Stimulated activated CD8-positive, alpha-beta memory T cell treated with anti-CD3 and anti-CD28 coated beads, Interleukin-7, amount 100 ng/mL, for 48 hours (primary cell): ENCODE measurements around the gene ASB17.
"Not testable (repeated sequence)": the region's sequence is repeated elsewhere in the genome, so short reads cannot be mapped to it uniquely, and the experiment has no call there.

ENCODE experiments used
- DNase-seq, 2 donors: peaks; one replicate each; pipeline ENCODE4 v3.0.0-alpha.2; 2020; ENCODE audit warnings: low read depth in 1 of 2; ENCODE audit errors: extremely low read depth in 1 of 2

Gene ASB17, protein sequence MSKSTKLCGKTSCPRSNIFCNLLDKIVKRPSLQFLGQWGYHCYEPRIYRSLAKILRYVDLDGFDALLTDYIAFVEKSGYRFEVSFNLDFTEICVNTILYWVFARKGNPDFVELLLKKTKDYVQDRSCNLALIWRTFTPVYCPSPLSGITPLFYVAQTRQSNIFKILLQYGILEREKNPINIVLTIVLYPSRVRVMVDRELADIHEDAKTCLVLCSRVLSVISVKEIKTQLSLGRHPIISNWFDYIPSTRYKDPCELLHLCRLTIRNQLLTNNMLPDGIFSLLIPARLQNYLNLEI

DNA sequence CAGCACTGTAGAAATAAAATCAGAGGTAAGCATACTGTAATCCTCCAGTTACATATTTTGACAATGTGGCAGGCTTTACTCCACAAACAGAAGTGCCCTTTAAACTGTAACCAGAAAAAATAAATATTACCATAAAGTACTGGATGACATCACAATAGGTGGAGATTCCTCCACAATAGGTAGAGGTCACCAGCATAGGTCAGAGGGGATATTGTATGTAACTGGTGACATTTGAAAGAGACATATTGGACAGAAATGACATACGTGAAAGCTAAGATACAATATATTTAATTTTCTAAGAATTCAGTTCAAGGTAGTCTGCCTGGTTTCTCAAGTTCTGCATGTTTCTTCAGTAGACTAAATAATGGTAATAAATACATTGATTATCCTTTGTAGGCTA, at the start of gene ASB17:
ASB17 (minus strand) TSS at position 101 of the 400 bp plus-strand sequence. CDS start 113 bp downstream, outside the sequence.
- DNase-seq, result no peak

DNA sequence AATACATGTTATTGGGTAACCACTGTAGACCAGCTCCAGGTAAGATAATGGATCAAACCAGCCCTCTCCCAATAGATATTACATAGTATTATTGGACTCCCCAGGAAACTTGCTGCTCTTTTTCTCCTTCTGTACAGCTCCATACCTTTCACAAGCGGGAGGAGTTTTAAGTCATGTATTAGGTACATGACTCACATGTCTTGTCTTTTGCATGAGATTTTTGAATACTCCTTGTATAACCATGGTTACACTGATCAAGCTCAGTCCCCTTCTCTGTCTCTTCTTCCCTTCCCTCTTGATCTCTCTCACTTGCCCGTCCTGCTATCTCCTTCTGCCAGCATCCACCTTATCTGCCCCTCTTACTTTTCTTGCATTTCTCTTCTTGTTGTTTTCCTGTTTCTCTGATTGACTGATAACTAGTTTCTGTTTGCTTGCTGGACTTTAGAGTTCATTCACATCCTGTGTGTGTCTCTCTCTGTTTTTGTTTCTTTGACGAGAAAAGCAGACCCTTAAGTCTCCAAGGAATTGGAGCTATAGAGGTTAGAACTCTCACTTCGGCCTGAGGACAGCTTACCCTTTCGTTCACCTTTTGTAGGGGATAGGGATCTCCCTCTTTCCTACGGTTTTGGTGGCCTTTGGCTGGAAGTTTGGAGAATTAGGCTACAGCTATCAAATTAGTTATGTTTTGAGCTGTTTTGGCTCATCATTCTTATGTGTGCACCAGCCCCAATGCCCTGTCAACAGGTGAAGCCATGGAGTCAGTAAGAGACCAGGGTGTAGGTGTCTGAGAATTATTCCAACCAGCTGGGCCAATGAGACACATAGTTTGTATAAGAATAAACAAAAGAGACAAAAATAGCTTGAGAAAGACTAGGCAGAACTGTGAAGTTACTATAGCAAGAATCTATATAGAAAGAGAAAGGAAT, 49.0 kb upstream of the ASB17 start:
- no peak for DNase-seq

DNA sequence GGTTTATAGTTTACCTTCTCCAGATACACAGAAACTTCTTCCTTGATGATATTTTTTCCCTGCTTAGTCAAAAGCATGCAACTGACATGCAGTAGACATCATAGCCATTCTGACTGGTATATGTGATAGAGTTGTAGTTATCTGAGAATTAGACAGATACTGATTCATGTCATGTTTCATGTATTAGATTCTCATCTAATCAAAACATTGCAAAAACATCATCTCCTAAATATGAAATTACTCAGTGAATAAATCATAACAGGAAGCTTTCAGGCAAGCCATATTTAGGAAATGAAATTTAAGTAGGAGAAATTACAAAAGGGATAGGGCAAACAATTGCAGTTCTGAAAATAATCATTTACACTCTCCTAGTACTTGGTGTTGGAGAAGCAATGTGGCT, 38.4 kb upstream of the ASB17 start:
- no peak for DNase-seq

DNA sequence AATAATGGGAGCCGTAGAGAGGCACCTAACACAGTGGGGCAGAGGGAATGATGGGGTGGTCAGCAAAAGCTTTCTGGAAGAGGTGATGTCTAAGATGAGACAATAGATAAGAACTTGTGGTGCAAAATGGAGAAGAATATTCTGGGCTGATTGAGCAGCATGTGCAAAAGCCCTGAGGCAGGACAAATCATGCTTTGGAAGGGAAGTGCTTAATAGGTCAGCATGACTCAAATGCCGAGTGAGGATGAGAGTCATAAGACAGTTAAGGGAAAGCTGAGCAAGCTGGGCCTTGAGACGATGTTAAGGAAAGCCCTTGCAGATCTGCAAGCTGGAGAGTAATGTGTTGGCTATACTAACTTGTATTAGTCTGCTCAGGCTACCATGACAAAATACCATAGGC, 37.3 kb upstream of the ASB17 start:
- DNase-seq, result no peak

DNA sequence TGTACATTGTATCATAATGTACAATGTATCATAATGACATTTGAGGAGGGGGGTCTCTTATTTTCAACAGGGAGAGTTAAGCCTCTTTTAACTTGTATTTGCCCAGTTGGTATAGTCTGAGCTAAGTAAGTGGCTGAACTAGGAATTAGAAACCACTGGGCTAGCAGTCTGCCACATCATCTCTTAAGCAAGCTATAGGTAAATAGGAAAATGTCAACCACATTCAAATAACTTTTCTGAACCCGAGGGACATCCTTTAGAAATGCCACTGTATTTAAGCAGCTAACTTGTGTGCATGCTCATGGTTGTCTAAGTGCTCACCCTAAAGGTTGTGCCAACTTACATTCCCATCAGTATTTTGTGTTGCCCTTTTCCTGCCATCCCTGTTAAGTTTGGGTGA, 35.5 kb upstream of the ASB17 start:
- DNase-seq, result no peak

DNA sequence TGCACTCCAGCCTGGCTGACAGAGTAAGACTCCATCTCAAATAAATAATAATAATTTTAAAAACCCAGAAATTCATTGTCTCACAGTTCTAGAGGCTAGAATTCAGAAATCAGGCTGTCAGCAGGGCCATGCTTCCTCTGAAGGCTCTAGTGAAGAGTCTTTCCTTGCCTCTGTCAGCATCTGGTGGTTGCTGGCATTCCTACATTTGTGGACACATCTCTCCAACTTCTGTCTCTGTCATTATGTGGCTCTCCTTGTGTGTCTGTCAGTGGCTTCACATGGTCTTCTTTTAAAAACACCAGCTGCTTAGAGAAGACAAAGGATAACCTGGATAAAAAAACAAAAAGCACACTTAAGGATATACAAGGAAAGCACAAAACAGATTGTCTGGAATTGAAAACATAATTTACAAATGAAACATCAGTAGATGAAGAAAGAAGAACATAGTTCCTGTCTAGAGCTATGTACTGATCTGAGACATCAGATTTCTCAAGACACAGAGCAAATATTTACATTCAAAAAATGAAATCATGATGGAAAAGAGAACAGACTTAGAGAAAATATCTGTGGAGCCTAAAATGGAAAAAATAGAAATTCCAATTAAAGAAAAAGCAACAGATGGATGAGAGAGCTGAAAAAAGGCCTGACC, 32.7 kb upstream of the ASB17 start:
- no peak for DNase-seq

DNA sequence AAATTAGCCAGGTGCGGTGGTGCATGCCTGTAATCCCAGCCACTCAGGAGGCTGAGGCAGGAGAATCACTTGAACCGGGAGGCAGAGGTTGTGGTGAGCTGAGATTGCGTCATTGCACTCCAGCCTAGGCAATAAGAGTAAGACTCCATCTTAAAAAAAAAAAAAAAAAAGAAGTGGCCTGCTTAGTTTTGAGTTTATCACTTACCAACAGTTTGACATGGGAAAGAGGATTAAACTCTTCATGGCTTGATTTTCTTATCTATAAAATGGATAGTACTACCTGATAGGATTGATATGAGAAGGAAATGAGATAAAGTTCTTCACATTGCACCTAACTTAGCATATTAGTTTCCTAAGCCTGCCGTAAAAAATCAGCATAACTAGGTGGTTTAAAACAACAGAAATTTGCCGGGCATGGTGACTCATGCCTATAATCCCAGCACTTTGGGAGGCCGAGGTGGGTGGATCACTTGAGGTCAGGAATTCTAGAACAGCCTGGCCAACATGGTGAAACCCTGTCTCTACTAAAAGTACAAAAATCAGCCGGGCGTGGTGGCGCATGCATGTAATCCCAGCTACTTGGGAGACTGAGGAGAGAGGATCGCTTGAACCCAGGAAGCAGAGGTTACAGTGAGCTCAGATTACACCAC, 32.0 kb upstream of the ASB17 start:
- not testable (repeated sequence) for DNase-seq

DNA sequence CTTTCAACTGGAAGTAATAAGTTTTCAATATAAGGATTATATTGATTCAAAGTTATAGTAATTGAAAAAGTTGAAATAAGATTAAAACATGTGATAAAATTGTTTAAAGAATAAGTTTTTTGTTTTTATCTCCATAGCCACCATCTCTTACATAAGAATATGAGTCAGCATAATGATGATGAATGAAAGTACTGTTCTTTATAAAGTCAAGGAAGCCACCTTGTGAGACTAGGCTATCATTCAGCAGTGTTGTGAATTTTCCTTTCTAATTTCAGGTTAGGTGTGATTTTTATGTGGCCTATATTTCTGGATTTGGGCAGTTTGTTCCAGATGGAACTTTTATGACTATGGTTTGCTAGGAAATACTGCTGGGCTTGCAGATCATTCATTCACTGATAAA, 22.4 kb upstream of the ASB17 start:
- no peak for DNase-seq

DNA sequence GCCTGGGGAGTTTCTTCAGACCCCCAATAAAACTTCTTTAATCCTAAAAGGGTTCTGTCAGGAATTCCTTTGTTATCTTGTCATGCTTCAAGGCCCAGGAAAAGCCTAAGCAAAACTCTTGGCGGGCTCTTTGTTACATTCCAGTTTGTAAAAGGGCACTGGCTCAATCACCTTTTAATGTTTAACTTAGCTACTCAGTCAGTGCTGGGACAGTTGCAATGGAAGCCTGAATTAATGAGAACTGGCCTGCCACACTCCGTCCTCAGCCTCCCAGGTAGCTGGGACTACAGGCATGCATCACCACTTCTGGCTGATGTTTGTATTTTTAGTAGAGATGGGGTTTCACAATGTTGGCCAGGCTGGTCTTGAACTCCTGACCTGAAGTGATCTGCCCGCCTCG, 21.3 kb upstream of the ASB17 start:
- no peak for DNase-seq

DNA sequence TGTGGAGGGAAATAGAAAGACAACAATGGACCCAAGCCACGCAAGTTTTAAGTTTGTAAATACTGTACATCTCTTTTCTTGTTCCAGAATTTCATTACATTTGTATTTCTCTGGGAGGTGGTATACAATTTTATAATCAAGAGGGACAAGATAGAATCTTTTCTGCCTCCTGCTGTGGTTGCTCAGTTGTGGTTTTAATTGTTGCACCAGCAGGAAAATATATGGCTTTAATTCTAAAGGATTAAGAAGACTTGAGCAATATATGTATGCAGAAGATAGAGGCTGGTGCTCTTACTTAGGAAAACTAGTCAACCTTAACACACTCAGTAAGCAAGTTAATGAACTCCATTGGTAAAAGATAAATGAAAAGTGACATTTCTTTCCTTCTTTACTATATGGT, 19.8 kb upstream of the ASB17 start:
- DNase-seq, result no peak

DNA sequence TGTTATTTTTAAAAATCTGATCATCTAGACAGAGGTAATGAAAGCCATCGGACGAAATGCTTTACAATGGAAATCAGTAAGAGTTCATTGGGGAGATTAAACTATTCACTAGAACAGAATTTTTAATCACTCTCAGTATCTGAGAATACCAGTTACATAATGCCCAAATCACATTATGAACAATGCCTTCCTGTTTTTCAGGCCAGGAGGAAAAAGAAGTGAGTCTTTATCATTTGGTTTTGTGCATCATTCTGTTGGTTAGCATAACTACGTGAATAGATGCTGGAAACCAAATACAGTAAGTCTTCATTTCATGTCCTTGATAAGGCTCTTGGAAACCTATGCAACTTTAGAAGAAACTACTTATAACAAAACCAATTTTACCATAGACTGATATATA, 18.0 kb upstream of the ASB17 start:
- no peak for DNase-seq

DNA sequence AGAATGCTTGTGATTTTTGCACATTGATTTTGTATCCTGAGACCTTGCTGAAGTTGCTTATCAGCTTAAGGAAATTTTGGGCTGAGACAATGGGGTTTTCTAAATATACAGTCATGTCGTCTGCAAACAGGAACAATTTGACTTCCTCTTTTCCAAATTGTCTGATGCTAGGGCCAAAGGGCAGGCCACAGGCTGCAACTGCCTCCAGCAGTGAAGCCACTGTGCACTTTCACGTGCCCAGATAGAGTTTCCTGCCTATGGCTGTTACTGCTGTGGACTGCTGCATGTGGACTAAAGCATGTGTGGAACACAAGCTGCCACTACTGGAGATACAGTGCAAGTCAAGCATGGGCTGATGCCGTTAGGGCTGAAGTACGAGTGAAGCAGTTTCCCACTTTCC, 10.8 kb upstream of the ASB17 start:
- not testable (repeated sequence) for DNase-seq

DNA sequence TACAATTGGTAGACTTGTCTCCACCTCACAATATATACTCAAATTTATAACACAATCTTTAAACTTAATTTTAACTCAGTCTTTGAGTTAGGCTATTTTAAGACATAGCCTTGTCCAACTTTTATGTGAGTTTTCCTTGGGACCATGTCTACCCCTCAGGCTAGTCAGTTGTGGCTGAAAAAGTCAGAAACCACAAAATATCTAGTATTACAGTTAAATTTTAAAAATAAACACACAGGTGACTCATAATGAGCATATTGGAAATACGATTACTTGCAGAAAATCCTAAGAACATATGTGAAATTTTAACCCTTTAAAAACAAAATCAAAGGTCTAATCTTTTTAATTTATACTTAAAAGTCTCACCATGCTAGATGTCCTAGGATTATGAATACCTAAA, 4.8 kb upstream of the ASB17 start:
- DNase-seq, result no peak

DNA sequence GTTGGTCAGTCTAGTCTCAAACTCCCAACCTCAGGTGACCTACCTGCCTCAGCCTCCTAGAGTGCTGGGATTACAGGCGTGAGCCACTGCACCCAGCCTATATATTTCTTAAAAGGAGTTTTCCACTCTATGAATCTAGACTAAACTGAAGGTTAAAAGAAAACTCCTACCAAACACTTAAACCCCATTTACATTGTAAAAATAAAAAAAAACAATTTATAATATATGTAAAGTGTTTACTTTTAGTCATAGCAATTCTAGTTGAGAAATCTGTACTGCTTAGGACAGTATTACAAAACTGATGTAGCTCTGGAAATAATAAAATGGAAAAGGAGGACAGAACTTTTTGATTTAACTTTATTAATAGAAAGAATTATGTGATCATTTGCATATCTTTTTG, 9.5 kb downstream of the ASB17 start:
- DNase-seq, result no peak

DNA sequence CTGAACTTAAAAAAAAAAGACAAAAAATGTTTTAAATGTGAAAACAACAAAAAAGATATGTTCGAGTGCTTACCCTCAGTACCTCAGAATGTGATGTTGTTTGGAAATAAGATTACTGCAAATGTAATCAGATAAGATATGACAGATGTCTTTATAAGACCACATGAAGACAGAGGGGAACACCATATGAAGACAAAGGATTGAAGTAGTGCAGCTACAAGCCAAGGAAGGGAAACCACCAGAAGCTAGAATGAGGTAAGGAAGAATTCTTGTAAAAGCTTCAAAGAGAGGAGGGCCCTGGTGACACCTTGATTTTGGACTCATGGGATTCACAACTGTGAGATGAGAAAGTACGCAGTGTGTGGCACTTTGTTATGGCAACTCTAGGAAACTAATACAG, 15.4 kb downstream of the ASB17 start:
- no peak for DNase-seq

DNA sequence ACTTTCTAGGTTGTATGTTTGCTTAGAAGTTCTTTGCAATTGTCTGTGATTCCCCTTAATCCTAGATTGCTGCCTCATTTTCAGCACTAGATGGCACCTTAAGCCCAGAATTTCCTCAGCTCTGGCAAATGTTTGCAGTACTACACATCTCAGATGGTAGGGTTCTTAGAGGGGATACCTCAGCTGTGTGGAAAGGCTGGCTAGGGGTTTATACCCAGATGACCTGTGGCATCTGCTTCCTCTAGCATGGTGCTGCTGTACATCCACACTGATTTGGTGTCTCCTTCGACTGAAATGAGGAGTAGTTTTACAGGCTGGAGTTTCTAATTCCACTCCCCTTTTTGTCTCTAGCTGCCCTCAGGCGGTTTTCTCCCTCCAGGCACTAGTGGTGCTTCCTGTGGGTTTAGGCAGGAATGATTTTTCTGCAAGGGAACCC, 23.5 kb downstream of the ASB17 start:
- DNase-seq, result no peak

DNA sequence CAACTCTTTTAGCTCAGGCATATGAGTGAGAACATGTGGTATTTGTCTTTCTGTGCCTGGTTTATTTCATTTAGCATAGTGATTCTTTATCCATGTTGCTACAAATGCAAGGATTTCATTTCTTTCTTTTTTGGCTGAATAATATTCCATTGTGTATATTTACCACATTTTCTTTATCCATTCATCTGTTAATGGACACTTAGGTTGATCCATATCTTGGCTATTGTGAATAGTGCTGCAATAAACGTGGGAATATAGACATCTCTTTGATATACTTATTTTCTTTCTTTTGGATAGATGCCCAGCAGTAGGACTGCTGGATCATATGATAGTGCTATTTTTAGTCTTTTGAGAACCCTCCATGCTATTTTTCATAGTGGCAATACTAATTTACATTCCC, 30.8 kb downstream of the ASB17 start:
- no peak for DNase-seq

DNA sequence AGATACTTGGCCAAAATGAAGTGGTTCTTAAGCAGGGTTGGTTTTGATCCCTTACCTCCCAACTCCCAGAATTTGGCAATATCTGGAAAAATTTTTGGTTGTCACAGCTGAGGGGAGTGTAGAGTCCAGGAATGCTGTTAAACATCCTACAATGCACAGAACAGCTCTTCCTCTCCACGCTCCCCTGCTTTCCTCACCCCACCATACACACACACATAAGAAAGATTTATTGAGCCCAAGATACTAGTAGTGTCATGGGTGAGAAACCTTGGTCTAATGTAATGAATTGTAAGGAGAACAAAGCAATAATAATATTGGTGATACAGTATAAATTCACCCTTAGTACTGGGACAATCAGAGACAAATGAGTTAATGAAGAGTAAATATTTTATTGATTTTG, 47.8 kb downstream of the ASB17 start:
- no peak for DNase-seq

DNA sequence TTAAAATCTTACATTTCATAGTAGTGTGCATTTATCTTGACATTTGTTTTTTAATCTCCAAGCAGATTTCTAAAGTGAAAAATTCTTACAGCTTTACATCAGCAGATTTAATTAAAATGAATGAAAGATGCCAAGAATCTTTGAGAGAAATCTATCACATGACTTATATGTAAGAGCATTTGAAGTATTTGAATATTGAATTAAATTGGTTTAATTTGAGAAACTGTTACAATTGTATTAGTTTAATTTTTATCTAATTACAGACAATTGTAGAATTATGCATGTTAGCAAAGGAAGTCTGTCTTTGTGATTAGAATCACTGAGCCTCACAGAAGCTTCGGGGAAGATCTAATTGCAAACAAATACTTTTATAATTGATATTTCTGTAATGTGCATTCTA, 52.2 kb downstream of the ASB17 start:
- no peak for DNase-seq

DNA sequence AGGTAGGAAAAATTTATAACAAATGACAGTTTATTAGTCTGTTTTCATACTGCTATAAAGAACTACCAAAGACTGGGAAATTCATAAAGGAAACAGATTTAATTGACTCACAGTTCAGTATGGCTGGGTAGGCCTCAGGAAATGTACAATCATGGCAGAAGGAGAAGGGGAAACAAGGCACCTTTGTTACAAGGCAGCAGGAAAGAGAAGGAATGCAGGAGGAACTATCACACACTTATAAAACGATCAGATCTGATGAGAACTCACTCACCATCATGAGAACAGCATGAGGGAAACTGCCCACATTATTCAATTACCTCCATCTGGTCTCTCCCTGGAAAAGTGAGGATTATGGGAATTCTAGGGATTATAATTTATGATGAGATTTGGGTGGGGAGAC, 61.3 kb downstream of the ASB17 start:
- DNase-seq, result no peak
